WTC11 (cell line): ENCODE measurements around the gene USP37. TPM values are rescaled to one million over a fixed set of nuclear protein-coding genes. Genes with fewer than 3 reads are reported as not detected.

ENCODE experiments used
- ATAC-seq: fragments of 200-7000 bp; cut with Tn5 transposase; 2 replicates; pipeline ENCODE4 v1.10.0; 2021; ENCODE audit warnings: mild to moderate bottlenecking, moderate library complexity
- CTCF ChIA-PET: fragments of 300-600 bp; sonication (Branson Sonifier 250); formaldehyde crosslinking; loops from one replicate; lab custom pipeline; 2021; ENCODE audit warnings: antibody characterized with exemption; lab: Charles Lee
- POLR2A ChIA-PET: fragments of 350-600 bp; sonication (Branson Sonifier 250); formaldehyde crosslinking; loops from one replicate; lab custom pipeline; 2021; ENCODE audit warnings: antibody characterized with exemption; lab: Charles Lee
- DNase-seq: peaks from one replicate; pipeline ENCODE4 v3.0.0; 2021; ENCODE audit warnings: low spot score
- H3K27ac Mint-ChIP-seq: 2 replicates; pipeline ENCODE4 v1.8.0; 2021; ENCODE audit warnings: mixed read lengths
- H3K27me3 Mint-ChIP-seq: 2 replicates; pipeline ENCODE4 v1.8.0; 2021; ENCODE audit warnings: low read depth, mild to moderate bottlenecking, moderate library complexity, mixed read lengths
- H3K36me3 Mint-ChIP-seq: 2 replicates; pipeline ENCODE4 v1.8.0; 2021; ENCODE audit warnings: mixed read lengths
- H3K4me1 Mint-ChIP-seq: 2 replicates; pipeline ENCODE4 v1.8.0; 2022; ENCODE audit warnings: mixed read lengths
- H3K4me3 Mint-ChIP-seq: 2 replicates; pipeline ENCODE4 v1.8.0; 2021; ENCODE audit warnings: mild to moderate bottlenecking, moderate library complexity, mixed read lengths
- H3K9me3 Mint-ChIP-seq: 2 replicates; pipeline ENCODE4 v1.8.0; 2021; ENCODE audit warnings: mixed read lengths
- CREM ChIP-seq: sonication (generic); formaldehyde crosslinking; IDR thresholded peaks from 2 replicates; pipeline ENCODE4 v1.8.1; 2022; ENCODE audit warnings: mild to moderate bottlenecking, missing genetic modification reagents, moderate library complexity
- GRHL2 ChIP-seq: fragments of 250-450 bp; sonication (Bioruptor Pico); IDR thresholded peaks from 2 replicates; pipeline ENCODE4 v1.8.0; 2022; ENCODE audit warnings: mild to moderate bottlenecking, moderate library complexity; ENCODE audit not compliant: insufficient replicate concordance, severe bottlenecking
- GTF2I ChIP-seq: fragments of 250-450 bp; sonication (Bioruptor Pico); conservative IDR thresholded peaks from 2 replicates; pipeline ENCODE4 v1.4.0; 2021; ENCODE audit warnings: mild to moderate bottlenecking
- MXD4 ChIP-seq: fragments of 250-450 bp; sonication (Bioruptor Pico); IDR thresholded peaks from 2 replicates; pipeline ENCODE4 v1.8.0; 2021; ENCODE audit warnings: mild to moderate bottlenecking, moderate library complexity, borderline replicate concordance
- NR1H2 ChIP-seq: sonication (generic); formaldehyde crosslinking; IDR thresholded peaks from 2 replicates; pipeline ENCODE4 v1.9.0; 2021; ENCODE audit warnings: mild to moderate bottlenecking, moderate library complexity, missing genetic modification reagents
- OVOL2 ChIP-seq: fragments of 250-450 bp; sonication (Bioruptor Pico); IDR thresholded peaks from 2 replicates; pipeline ENCODE4 v1.9.0; 2021; ENCODE audit warnings: mild to moderate bottlenecking, borderline replicate concordance
- PRRX2 ChIP-seq: fragments of 250-450 bp; sonication (Bioruptor Pico); IDR thresholded peaks from 2 replicates; pipeline ENCODE4 v1.8.0; 2021; ENCODE audit warnings: mild to moderate bottlenecking
- RELA ChIP-seq: sonication (generic); formaldehyde crosslinking; IDR thresholded peaks from 2 replicates; pipeline ENCODE4 v1.8.1; 2022; ENCODE audit warnings: missing genetic modification reagents, mild to moderate bottlenecking, borderline replicate concordance
- SP1 ChIP-seq: sonication (generic); formaldehyde crosslinking; conservative IDR thresholded peaks from 2 replicates; pipeline ENCODE4 v1.8.1; 2022; ENCODE audit warnings: missing genetic modification reagents
- ZBTB21 ChIP-seq: sonication (generic); formaldehyde crosslinking; IDR thresholded peaks from 2 replicates; pipeline ENCODE4 v1.8.1; 2023; ENCODE audit warnings: mild to moderate bottlenecking, missing genetic modification reagents, borderline replicate concordance
- total RNA-seq: library from RNA; stranded (reverse); gene quantifications from 3 replicates; pipeline ENCODE4 v1.2.3, GENCODE V29; 2021
- TF ChIP-seq, protein P1 (sequence below): fragments of 250-450 bp; sonication (Bioruptor Pico); IDR thresholded peaks from 2 replicates; pipeline ENCODE4 v2.1.2; 2022; ENCODE audit warnings: mild to moderate bottlenecking, moderate library complexity
- TF ChIP-seq, protein P2 (sequence below): sonication (generic); formaldehyde crosslinking; IDR thresholded peaks from 2 replicates; pipeline ENCODE4 v1.8.0; 2023; ENCODE audit warnings: missing genetic modification reagents, mild to moderate bottlenecking, borderline replicate concordance
- TF ChIP-seq, protein P3 (sequence below): sonication (generic); formaldehyde crosslinking; IDR thresholded peaks from 2 replicates; pipeline ENCODE4 v1.8.1; 2022; ENCODE audit warnings: missing genetic modification reagents, borderline replicate concordance
- TF ChIP-seq, protein P4 (sequence below): fragments of 250-450 bp; sonication (Bioruptor Pico); IDR thresholded peaks from 2 replicates; pipeline ENCODE4 v1.9.0; 2021; ENCODE audit warnings: moderate library complexity, mild to moderate bottlenecking, inconsistent platforms, borderline replicate concordance
- TF ChIP-seq, protein P5 (sequence below): sonication (generic); formaldehyde crosslinking; IDR thresholded peaks from 2 replicates; pipeline ENCODE4 v1.8.0; 2022; ENCODE audit warnings: mild to moderate bottlenecking, missing genetic modification reagents
- TF ChIP-seq, protein P6 (sequence below): fragments of 250-450 bp; sonication (Bioruptor Pico); IDR thresholded peaks from 2 replicates; pipeline ENCODE4 v1.9.0; 2021; ENCODE audit warnings: mild to moderate bottlenecking

Gene USP37
- total RNA-seq, 1 experiment from 2014 or later: 21.6 TPM

DNA sequence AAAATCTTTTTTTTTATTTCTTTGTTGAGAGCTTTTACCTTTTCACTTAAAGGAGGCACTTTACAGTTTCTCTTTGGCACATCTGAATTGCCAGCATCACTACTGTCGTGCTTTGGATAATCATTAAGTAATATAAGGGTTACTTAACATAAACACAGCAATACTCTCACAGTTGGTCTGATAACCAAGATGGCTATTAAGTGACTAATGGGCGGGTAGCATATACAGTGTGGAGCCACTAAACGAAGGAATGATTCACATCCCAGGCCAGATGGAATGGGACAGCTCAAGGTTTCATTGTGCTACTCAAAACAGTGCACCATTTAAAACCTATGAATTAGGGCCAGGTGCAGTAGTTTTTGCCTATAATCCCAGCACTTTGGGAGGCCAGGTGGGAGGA, 28.1 kb downstream of the USP37 start:
- no peak for TF ChIP-seq SP1 (CRISPR knock-in tag)
- TF ChIP-seq MXD4 (CRISPR knock-in tag): no peak
- TF ChIP-seq GTF2I: no peak
- TF ChIP-seq, protein P1, sequence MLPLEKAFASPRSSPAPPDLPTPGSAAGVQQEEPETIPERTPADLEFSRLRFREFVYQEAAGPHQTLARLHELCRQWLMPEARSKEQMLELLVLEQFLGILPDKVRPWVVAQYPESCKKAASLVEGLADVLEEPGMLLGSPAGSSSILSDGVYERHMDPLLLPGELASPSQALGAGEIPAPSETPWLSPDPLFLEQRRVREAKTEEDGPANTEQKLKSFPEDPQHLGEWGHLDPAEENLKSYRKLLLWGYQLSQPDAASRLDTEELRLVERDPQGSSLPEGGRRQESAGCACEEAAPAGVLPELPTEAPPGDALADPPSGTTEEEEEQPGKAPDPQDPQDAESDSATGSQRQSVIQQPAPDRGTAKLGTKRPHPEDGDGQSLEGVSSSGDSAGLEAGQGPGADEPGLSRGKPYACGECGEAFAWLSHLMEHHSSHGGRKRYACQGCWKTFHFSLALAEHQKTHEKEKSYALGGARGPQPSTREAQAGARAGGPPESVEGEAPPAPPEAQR (CRISPR knock-in tag): no peak
- TF ChIP-seq, protein P2, sequence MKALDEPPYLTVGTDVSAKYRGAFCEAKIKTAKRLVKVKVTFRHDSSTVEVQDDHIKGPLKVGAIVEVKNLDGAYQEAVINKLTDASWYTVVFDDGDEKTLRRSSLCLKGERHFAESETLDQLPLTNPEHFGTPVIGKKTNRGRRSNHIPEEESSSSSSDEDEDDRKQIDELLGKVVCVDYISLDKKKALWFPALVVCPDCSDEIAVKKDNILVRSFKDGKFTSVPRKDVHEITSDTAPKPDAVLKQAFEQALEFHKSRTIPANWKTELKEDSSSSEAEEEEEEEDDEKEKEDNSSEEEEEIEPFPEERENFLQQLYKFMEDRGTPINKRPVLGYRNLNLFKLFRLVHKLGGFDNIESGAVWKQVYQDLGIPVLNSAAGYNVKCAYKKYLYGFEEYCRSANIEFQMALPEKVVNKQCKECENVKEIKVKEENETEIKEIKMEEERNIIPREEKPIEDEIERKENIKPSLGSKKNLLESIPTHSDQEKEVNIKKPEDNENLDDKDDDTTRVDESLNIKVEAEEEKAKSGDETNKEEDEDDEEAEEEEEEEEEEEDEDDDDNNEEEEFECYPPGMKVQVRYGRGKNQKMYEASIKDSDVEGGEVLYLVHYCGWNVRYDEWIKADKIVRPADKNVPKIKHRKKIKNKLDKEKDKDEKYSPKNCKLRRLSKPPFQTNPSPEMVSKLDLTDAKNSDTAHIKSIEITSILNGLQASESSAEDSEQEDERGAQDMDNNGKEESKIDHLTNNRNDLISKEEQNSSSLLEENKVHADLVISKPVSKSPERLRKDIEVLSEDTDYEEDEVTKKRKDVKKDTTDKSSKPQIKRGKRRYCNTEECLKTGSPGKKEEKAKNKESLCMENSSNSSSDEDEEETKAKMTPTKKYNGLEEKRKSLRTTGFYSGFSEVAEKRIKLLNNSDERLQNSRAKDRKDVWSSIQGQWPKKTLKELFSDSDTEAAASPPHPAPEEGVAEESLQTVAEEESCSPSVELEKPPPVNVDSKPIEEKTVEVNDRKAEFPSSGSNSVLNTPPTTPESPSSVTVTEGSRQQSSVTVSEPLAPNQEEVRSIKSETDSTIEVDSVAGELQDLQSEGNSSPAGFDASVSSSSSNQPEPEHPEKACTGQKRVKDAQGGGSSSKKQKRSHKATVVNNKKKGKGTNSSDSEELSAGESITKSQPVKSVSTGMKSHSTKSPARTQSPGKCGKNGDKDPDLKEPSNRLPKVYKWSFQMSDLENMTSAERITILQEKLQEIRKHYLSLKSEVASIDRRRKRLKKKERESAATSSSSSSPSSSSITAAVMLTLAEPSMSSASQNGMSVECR: no peak
- no peak for TF ChIP-seq GRHL2 (CRISPR knock-in tag)
- TF ChIP-seq ZBTB21 (CRISPR knock-in tag): no peak
- no peak for TF ChIP-seq OVOL2
- TF ChIP-seq, protein P3, sequence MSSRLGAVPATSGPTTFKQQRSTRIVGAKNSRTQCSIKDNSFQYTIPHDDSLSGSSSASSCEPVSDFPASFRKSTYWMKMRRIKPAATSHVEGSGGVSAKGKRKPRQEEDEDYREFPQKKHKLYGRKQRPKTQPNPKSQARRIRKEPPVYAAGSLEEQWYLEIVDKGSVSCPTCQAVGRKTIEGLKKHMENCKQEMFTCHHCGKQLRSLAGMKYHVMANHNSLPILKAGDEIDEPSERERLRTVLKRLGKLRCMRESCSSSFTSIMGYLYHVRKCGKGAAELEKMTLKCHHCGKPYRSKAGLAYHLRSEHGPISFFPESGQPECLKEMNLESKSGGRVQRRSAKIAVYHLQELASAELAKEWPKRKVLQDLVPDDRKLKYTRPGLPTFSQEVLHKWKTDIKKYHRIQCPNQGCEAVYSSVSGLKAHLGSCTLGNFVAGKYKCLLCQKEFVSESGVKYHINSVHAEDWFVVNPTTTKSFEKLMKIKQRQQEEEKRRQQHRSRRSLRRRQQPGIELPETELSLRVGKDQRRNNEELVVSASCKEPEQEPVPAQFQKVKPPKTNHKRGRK (CRISPR knock-in tag): no peak
- TF ChIP-seq RELA (CRISPR knock-in tag): no peak
- TF ChIP-seq, protein P4, sequence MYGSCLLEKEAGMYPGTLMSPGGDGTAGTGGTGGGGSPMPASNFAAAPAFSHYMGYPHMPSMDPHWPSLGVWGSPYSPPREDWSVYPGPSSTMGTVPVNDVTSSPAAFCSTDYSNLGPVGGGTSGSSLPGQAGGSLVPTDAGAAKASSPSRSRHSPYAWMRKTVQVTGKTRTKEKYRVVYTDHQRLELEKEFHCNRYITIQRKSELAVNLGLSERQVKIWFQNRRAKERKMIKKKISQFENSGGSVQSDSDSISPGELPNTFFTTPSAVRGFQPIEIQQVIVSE (CRISPR knock-in tag): no peak
- TF ChIP-seq, protein P5, sequence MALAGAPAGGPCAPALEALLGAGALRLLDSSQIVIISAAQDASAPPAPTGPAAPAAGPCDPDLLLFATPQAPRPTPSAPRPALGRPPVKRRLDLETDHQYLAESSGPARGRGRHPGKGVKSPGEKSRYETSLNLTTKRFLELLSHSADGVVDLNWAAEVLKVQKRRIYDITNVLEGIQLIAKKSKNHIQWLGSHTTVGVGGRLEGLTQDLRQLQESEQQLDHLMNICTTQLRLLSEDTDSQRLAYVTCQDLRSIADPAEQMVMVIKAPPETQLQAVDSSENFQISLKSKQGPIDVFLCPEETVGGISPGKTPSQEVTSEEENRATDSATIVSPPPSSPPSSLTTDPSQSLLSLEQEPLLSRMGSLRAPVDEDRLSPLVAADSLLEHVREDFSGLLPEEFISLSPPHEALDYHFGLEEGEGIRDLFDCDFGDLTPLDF (CRISPR knock-in tag): no peak
- no peak for TF ChIP-seq NR1H2 (CRISPR knock-in tag)
- no peak for TF ChIP-seq PRRX2 (CRISPR knock-in tag)
- TF ChIP-seq, protein P6, sequence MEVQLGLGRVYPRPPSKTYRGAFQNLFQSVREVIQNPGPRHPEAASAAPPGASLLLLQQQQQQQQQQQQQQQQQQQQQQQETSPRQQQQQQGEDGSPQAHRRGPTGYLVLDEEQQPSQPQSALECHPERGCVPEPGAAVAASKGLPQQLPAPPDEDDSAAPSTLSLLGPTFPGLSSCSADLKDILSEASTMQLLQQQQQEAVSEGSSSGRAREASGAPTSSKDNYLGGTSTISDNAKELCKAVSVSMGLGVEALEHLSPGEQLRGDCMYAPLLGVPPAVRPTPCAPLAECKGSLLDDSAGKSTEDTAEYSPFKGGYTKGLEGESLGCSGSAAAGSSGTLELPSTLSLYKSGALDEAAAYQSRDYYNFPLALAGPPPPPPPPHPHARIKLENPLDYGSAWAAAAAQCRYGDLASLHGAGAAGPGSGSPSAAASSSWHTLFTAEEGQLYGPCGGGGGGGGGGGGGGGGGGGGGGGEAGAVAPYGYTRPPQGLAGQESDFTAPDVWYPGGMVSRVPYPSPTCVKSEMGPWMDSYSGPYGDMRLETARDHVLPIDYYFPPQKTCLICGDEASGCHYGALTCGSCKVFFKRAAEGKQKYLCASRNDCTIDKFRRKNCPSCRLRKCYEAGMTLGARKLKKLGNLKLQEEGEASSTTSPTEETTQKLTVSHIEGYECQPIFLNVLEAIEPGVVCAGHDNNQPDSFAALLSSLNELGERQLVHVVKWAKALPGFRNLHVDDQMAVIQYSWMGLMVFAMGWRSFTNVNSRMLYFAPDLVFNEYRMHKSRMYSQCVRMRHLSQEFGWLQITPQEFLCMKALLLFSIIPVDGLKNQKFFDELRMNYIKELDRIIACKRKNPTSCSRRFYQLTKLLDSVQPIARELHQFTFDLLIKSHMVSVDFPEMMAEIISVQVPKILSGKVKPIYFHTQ (CRISPR knock-in tag): no peak
- TF ChIP-seq CREM: no peak
- TF ChIP-seq, all 79 proteins: peak for 0
- H3K9me3 Mint-ChIP-seq: no peaks in the 10 kb centered on the region
- no peak for ATAC-seq
- H3K4me3 Mint-ChIP-seq: no peak overlapping the region
- no peaks in the 10 kb centered on the region for H3K4me1 Mint-ChIP-seq
- H3K27me3 Mint-ChIP-seq: no peaks in the 10 kb centered on the region
- H3K27ac Mint-ChIP-seq: no peak overlapping the region
- no peak for DNase-seq
- ChIA-PET CTCF (no interaction called here), POLR2A (no interaction called here)
- H3K36me3 Mint-ChIP-seq: peaks cover 48% of the 10 kb centered on the region
